HK-2 (cell line): ENCODE results near the gene RANBP17.
"Not testable (repeated sequence)": the region's sequence is repeated elsewhere in the genome, so short reads cannot be mapped to it uniquely, and the experiment has no call there.

Experiments
- DNase-seq: peaks from one replicate; pipeline ENCODE4 v3.0.0-alpha.2; 2018; ENCODE audit not compliant: unreplicated experiment

RANBP17 gene

DNA sequence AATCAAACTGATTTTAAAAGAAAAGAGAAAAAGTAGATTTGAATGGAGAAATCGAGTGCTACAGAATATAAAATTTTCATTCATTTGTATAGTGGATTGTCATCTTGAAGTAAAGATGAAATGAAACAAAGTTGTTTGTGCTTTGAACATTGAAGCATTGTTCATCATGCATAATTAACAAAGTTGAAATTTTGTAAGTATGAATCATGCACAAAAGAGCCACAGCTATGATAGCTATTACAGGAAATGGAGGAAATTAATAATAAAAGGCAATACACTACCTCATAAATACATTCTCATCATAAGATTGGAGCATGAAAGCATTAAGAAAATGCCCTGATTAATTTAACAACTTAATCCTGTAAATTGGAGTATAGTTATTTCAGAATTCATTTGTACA lies 293.8 kb downstream of the RANBP17 start:
- DNase-seq, result no peak

DNA sequence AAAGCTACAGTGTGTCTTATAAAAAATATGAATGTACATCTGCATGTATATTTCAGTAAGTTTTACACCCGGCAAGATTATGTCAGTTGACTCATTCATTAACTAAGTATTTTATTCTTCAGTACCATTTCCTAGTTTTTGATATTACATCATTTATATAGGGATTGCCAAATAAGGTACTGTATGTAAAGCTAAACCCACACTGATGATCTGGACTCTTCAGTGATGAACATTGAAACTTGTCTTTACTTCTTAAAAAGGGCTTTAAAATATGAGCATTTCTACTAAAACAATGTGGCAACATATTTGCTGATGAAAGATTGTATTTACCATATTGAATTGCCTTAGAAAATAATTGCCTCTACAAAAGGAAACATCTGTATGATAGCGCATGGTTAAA lies 295.5 kb downstream of the RANBP17 start:
- no peak for DNase-seq

DNA sequence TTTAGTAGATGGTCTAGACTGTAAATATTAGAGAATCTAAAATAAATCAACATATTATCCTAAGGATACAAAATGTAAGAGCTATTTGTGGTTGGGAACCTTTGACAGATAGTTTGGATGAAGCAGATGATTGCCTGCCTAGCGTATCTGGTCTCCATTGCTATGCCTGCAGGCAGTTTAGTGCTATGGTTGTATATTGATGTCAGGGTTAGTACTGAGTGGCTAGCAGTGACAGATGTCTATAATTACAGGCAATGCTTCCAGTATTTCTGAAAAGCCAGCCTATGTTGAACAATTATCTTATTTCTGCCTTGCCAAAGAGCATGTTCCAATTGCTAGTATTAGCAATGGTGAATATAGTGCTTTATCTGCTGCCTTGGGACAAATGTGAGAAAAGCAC lies 296.0 kb downstream of the RANBP17 start:
- no peak for DNase-seq

DNA sequence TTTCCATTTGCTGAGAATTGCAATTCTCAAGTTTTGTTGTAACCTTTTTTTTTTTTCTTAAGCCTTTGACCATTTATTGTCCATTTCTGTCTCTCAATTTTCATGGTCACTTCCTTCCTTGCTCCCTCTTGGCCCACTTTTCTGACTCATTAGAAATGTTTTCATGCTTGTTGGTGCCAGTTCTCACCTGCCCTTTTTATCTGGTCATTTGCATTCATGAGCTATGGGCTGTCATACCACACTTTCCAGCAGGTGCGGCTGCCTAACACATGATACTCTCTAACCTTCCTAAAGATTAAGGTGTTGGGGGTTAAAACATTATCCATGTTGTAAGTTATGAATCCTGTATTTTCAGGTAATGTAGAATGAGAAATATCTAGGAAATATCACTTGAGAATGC lies 296.8 kb downstream of the RANBP17 start:
- no peak for DNase-seq

DNA sequence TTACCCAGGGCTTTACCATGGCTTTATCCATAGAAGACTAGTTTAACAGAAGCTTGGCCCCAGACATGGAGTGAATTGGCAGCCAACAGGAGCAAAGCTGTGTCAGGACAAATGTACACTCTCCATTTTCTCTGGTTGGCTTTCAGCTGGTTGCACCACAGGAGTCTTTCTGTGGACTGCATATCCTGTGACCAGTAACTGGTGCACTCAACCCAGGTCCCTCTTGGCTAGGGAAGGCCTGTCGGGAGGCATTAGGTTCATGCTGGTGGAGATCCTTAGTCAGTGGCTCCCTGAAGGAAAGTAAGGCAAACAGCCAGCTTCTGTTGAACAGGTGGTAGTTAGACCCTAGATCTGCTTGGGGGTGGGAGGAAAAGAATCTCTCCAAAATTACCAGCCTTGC lies 300.3 kb downstream of the RANBP17 start:
- no peak for DNase-seq

DNA sequence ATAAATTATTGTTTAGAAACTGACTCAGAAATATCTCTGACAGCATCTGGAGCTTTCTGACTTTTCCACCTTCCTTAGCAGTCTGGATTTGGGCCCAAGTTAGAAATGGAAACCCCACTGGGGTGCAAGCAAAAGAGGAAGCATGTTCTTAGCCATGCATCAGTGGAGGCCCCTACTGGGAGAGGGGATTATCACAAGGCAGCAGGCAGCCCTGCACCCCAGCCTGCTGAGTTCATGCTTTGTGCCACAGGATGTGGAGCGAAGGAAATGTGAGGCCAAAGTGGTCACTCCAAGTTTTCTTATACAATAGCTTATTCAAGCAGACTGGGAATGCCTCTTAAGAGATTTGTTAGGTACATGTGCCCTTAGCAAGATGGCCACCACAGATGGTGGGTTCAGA lies 300.8 kb downstream of the RANBP17 start:
- DNase-seq, result peak; percentile 21

DNA sequence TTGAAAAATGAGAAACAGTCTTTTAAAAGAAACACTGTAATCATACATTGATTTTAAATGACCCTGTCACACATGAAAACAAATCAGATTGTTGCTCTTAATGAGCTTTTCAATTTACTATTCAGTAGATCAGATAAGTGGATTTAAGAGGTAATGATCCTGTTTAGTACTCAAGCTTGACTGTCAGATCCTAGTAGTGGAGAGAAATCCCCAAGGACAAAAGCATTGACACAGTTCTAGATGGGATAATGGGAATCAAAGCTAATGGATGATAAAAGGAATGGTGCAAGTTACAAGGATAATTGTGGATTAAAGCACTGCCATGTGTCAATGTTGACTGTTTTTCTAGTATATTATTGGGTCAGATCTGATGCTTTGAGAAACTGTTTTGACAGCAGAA lies 304.9 kb downstream of the RANBP17 start:
- no peak for DNase-seq

DNA sequence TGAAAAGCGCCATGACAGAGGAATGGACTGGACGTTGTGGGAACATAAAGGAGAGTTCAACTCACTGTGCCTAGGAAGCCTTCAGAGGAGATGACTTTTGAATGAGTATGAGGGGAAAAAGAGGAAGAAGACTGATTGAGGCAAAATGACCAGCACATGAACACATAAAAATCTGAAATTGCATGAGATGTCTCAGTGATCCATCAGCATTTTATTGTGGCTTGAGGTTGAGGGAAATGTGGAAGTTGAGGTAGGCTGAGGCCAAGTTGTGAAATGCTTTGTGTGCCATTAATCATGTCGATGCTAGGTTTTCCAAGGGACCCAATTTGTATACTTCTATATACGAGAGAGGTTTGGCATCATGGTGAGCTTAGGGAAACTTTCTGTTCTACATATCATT lies 306.4 kb downstream of the RANBP17 start:
- DNase-seq, result no peak

DNA sequence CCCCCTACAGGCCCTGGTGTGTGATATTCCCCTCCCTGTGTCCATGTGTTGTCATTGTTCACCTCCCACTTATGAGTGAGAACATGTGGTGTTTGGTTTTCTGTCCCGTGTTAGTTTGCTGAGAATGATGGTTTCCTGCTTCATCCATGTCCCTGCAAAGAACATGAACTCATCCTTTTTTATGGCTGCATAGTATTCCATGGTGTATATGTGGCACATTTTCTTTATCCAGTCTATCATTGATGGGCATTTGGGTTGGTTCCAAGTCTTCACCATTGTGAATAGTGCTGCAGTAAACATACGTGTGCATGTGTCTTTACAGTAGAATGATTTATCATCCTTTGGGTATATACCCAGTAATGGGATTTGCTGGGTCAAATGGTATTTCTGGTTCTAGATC lies 313.1 kb downstream of the RANBP17 start:
- not testable (repeated sequence) for DNase-seq

DNA sequence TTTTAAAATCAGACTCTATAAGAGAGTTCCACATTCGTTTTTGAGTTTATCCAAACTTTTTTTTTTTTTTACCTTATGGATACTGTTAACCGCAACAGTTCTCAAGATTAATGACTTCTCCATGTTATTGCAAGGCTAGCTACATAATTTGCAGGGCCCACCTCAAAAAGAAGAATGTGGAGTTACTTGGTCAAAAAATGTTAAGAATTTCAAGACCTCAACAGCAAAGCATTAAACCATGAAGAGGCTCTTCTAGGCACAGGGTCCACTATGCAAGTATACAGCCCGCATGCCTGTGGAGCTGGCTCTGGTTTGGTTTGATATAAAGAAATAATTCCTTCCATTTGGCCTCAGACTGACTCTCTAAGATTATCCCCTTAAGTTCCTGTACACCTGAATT lies 313.9 kb downstream of the RANBP17 start:
- no peak for DNase-seq

DNA sequence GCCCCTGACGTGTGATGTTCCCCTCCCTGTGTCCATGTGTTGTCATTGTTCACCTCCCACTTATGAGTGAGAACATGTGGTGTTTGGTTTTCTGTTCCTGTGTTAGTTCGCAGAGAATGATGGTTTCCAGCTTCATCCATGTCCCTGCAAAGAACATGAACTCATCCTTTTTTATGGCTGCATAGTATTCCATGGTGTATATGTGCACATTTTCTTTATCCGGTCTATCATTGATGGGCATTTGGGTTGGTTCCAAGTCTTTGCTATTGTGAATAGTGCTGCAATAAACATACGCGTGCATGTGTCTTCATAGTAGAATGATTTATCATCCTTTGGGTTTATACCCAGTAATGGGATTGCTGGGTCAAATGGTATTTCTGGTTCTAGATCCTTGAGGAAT lies 316.4 kb downstream of the RANBP17 start:
- not testable (repeated sequence) for DNase-seq

DNA sequence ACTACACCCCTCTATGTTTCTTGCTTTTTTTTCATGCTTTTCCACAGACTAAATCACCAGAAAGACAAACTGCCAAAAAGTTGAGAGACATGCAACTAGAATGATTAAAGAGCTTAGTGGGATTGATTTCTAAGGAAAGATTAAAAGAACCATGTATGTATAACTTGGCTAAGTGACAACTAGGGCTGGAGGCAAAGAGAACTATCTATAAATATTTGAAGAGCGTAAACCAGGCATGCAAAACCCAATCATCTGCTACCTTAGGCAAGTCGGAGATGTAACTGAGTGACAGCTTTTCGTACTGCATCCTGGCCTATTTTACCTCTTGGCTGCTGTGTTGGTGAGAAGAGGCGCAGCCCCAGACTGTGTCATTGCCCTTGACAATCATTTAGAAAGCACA lies 326.2 kb downstream of the RANBP17 start:
- DNase-seq, result no peak

DNA sequence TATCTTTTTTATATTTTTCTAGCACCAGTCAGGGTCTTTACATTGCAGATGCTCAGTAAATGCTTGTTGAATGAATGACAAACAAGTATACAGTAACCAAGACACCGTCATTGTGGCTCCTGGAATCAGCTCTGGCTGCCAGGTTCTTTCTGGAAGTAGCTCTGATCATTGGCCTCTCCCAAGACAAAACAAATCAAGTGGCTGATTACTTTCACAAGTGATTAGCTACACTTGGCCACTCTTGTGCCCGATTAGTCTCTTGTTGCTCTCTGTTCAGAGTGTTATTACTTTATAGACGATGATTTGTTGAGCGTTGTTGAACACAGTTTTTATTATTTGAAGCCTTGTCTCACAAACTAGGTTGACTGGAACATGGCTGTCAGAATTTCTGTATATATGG lies 327.6 kb downstream of the RANBP17 start:
- DNase-seq, result no peak

DNA sequence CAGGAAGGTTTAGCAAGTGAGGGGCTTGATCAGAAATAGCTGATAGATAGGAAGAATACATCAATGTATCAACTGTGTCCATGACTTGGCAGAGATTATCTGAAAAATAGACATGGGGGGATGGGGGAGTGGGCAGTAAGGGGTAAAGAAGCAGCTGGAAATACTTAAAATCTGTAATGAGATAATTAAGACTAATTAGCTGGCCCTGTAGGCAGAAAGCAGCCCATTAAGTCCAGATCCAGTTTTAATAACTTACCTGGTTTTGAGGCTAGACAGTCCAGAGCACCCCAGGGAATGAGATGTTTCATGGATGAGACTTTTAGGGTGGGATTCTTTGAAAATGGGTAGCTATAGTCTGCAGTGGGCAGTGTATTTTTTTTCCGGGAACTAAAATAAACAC lies 330.3 kb downstream of the RANBP17 start:
- DNase-seq, result no peak

DNA sequence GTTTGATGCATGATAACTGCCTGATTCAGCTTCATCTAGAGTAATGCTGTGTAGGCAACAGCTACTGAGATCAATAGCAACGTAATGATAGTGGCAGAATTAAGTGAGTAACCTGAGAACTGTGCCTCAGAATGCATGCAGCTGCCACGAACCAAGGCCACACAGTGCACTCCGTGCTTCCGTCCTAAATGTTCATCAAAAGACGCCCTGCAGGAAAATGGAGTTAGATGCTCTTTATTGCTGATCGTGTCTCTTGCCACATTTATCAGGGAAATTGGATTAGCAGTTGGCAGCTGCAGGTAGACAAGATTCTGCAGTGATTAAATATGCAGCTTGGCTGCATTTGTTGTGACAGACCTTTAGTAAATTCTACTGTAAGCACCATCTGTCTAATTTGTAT lies 339.5 kb downstream of the RANBP17 start:
- DNase-seq, result no peak

DNA sequence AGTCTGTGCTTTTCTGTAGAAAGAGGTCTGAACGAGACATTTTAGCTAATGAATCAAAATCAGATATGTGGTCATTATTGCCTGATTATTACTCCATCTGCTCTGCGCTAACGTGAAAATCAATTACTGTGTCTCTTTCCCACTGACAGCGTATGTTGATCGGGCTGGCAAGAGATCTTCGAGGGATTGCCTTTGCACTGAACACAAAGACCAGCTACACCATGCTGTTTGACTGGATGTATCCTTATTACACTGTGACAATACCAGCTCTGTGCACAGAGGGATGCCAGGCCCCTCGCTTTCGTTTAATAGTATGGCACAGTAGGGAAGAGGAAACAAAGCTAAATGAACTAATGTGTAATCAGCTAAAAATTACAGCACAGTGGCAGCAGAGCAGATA lies 343.6 kb downstream of the RANBP17 start:
- DNase-seq, result no peak

DNA sequence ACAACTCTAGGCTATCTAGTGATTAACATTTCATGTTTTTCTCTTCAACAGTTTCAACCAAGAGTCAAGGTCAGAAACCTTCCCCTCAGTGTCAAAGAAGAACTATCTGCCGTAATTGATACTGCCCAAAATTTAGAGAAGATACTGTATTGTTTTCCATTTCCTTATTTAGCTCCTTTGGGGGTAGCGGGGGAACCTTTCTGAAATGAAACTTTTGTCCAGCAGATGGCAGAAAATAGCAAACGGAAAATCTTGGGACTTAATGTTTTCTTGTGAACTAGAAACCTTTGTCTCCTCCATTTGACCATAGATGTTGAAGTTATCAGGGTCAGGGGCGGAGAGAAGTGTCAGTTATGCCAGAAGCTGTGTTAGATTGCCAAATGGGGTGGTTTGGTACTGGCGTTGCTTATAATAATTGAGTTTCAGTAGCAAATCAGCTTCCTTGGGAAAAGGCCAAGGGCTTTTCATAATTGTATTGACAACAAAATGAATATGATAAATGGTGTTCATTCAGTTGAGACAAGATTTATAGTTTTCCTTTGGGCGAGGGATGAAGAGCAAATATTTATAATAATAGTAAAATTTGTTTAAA lies 345.5 kb downstream of the RANBP17 start:
- peak; percentile 8 for DNase-seq

DNA sequence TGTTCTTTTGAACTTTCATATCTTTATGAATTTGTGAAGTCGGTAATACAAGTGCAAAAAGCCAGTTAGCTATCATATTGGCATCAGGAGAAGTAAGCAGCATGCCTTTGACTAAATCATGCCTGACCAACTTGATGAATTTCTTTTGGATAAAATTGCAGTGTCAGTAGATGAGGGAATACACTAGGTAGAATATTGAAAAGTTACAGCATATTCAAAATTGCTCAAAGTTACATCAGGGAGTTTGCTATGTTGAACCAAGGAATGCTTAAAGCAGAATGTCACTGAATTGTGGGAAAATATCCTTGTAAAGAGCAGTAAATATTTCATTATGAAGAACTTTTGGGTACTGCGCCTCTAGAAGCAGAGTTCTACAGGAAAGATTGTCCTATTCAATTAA lies 360.1 kb downstream of the RANBP17 start:
- DNase-seq, result no peak

DNA sequence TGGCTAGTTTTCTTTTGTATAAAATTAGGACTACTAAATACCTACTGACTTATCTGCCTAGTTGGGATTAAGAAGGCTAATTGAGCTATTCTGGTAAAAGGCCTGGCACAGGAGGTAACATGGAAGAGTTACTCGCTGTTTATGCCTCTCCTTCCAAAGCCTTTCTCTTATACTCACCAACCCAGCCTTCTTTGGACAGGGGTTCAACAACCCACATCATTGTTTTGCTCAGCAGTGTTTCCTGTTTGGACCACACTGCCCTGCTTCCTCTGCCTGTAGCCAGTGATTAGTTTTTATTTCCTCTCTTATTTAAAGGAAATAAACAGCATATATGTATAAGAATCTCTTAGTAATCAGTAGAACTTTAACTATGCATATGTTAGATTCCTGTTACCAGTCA lies 362.1 kb downstream of the RANBP17 start:
- no peak for DNase-seq

DNA sequence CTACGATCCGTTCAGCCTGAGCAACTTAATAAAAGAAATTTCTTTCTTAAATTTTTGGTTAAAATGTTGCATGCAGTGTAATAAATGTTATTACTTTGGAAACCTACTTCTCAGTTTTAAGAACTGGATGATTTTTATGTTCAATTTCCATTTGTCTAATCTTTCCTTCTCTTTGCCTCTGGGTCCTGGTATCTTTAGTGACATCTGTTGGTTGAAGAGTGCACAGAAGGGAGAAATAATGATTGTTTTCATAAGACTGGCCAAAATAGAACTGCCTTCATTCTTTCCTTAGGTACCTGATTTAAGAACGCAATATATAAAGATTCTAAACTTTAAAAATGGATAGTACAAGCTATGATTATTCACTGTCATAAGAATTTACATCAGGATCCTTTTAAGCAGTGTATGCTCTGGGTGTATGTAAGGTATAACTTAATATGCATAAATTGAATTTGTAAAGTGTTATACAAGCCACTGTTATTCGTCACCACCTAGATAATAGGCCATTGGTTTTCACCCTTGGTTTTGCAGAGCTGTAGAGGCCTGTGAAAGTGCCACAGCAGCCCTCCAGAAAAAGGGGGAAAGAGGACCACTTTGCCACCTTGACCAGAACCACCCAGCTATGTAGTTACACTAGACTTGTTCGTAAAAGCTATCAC lies 364.4 kb downstream of the RANBP17 start:
- no peak for DNase-seq

DNA sequence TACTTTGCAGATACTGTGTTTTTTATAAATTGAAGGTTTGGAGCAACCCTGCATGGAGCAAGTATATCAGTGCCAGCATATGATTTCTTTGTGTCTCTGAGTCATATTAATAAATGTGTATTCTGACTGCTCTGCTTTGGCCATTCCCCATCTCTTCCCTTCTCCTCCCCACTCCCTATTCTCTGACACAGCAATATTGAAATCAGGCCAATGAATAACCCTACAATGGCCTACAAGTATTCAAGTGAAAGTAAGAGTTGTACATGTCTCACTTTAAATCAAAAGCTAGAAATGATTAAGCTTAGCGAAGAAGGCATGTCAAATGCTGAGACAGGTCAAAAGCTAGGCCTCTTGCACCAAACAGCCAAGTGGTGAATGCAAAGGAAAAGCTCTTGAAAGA lies 365.0 kb downstream of the RANBP17 start:
- no peak for DNase-seq

DNA sequence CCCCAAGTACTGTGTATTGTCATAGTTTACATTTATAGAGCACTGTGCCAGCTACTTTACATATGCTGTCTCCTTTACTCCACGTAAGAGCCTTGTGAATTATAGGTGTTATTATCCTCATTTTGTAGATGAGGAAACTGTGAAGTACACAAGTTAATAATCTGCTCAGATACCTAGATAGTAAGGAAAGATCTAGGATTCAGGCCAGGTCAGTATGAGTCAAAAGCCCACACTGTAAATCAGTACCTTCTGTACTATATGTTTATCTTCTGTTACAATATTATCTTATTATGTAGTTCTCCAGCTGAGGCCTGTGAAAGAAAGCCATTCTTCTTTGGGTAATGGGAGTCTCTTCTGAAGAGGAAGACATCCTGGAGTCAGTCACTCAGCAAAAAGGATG lies 374.8 kb downstream of the RANBP17 start:
- DNase-seq, result no peak

DNA sequence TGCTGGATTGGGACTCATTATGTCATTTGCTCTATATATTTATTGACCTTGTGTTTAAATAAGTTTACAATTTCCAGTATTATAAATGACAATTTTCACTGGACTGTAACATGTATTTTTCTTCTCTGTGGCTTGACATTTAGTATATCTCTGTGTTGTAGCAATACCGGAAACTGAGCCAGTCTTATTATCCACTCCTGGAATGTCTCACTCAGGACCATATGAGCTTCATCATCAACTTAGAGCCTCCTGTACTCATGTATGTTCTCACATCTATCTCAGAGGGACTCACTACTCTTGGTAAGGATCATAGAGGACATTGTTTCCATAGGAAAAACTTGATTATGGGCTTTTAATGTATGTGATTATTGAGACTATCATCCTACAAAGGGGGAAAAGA lies 380.7 kb downstream of the RANBP17 start:
- DNase-seq, result no peak

DNA sequence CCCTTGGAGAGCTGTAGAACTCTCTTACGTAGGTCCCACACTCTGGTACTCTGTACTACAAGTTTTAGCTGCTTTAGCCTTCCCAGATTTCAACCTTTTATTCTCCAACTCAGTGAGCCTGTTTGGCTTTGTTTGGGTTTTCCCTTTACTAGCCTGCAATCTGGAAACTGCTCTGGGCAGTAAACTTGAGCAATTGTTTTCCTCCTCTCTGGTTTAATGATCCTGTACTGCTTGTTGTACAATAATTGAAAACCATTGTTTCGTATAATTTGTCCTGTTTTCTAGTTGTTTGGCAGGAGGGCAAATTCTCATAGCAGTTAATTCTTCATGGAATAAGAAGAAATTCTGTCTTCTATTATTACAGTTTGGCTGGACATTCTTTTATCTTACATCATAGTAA lies 384.4 kb downstream of the RANBP17 start:
- DNase-seq, result no peak
